OCI-LY7 (cell line): ENCODE results near the gene OTOF. TPM values are rescaled to one million over a fixed set of nuclear protein-coding genes. Genes with fewer than 3 reads are reported as not detected.

Source experiments
- BruUV-seq: library from RNA; stranded (reverse); fragments of 400-500 nt; replicated peaks from 2 replicates; lab custom pipeline; 2021; lab: Mats Ljungman, UMichigan
- CTCF ChIA-PET: fragments of 300-600 bp; sonication (Branson Sonifier 250); formaldehyde crosslinking; loops from one replicate; lab custom pipeline; 2022; ENCODE audit warnings: antibody characterized with exemption; ENCODE audit not compliant: unreplicated experiment; lab: Charles Lee
- POLR2A ChIA-PET: fragments of 300-600 bp; sonication (Branson Sonifier 250); formaldehyde crosslinking; loops from one replicate; lab custom pipeline; 2022; ENCODE audit warnings: antibody characterized with exemption; lab: Charles Lee
- DNase-seq: peaks from one replicate; pipeline ENCODE4 v3.0.0-alpha.2; 2015; ENCODE audit warnings: low spot score
- H2AFZ ChIP-seq: fragments of 200-600 bp; sonication (generic), shearing (Covaris generic); 2 replicates; pipeline ENCODE4 v1.6.1; 2014; ENCODE audit warnings: mild to moderate bottlenecking, antibody characterized with exemption, low read length, moderate library complexity
- H3K27ac ChIP-seq: fragments of 200-600 bp; sonication (generic); 2 replicates; pipeline ENCODE4 v1.5.1; 2014; ENCODE audit warnings: mixed run types, low read depth, mild to moderate bottlenecking, moderate library complexity, low read length, inconsistent platforms; ENCODE audit not compliant: poor library complexity, severe bottlenecking
- H3K36me3 ChIP-seq: fragments of 200-600 bp; sonication (generic); 2 replicates; pipeline ENCODE4 v1.6.1; 2014; ENCODE audit warnings: mild to moderate bottlenecking, antibody characterized with exemption, low read length, moderate library complexity, mixed read lengths; ENCODE audit not compliant: insufficient read depth
- H3K4me1 ChIP-seq: fragments of 200-600 bp; sonication (generic); 2 replicates; pipeline ENCODE4 v1.5.1; 2014; ENCODE audit warnings: mild to moderate bottlenecking, low read length; ENCODE audit not compliant: insufficient read depth, poor library complexity, severe bottlenecking
- H3K4me2 ChIP-seq: fragments of 200-600 bp; sonication (generic); 2 replicates; pipeline ENCODE4 v1.6.1; 2014; ENCODE audit warnings: mild to moderate bottlenecking, low read length
- H3K4me3 ChIP-seq: fragments of 200-600 bp; sonication (generic); 2 replicates; pipeline ENCODE4 v1.5.1; 2014; ENCODE audit warnings: mild to moderate bottlenecking, low read depth, low read length; ENCODE audit not compliant: poor library complexity, severe bottlenecking
- H3K79me2 ChIP-seq: fragments of 200-600 bp; sonication (generic); 2 replicates; pipeline ENCODE4 v1.6.1; 2016; ENCODE audit warnings: low read depth, mild to moderate bottlenecking, low read length, moderate library complexity, mixed read lengths; ENCODE audit not compliant: insufficient read depth
- H3K9me2 ChIP-seq: fragments of 200-600 bp; sonication (generic); 2 replicates; pipeline ENCODE4 v1.6.1; 2016; ENCODE audit warnings: mild to moderate bottlenecking, low read length, mixed read lengths; ENCODE audit not compliant: insufficient read depth
- H3K9me3 ChIP-seq: fragments of 200-600 bp; sonication (generic); 2 replicates; pipeline ENCODE4 v1.6.1; 2014; ENCODE audit warnings: mild to moderate bottlenecking, mixed run types, low read length, mixed read lengths
- H4K20me1 ChIP-seq: fragments of 200-600 bp; sonication (generic); 2 replicates; pipeline ENCODE4 v1.6.1; 2014; ENCODE audit warnings: mild to moderate bottlenecking, antibody characterized with exemption, low read length, moderate library complexity, mixed read lengths; ENCODE audit not compliant: insufficient read depth
- EZH2phosphoT487 ChIP-seq: fragments of 200-600 bp; sonication (generic); IDR thresholded peaks from 2 replicates; pipeline ENCODE4 v1.6.1; 2018; ENCODE audit warnings: low read depth, borderline replicate concordance, mild to moderate bottlenecking, mixed run types, antibody characterized with exemption, low read length, moderate library complexity, mixed read lengths
- intact Hi-C: fragments of 100-400 bp; cut with micrococcal nuclease; formaldehyde crosslinking; loops from one replicate; pipeline ENCODE4 v1.10.0; 2022; ENCODE audit not compliant: unreplicated experiment
- total RNA-seq, 2 experiments: library from RNA; depleted of rRNA in 1 of 2; stranded (reverse); fragments of >200 nt in 1 of 2; shearing (Covaris generic) in 1 of 2; gene quantifications; 2 replicates each; pipeline ENCODE4 v1.2.3, GENCODE V29; 2014 to 2022
- TF ChIP-seq, protein P1 (sequence below): fragments of 200-600 bp; sonication (generic); conservative IDR thresholded peaks from 2 replicates; pipeline ENCODE4 v1.5.1; 2014; ENCODE audit warnings: mild to moderate bottlenecking, antibody characterized with exemption, low read length, moderate library complexity, mixed read lengths

OTOF gene
- total RNA-seq, 2 experiments from 2014 or later: not detected

- intact Hi-C loops: loop anchor here (10.0 kb wide), 1 partner anchor 141 kb away; no protein-coding TSS in a partner anchor
- H3K36me3 ChIP-seq: no peaks in the 10 kb centered on the region
- H3K4me2 ChIP-seq: no peak overlapping the region
Measured at GRCh38 chr2:26465266-26465925, 12.5 kb downstream of the OTOF start.

GRCh38 chr2:26464390-26465265 lies 13.3 kb downstream of the OTOF start:
- no peak for DNase-seq

More at GRCh38 chr2:26465266-26465925, 12.5 kb downstream of the OTOF start:
- Histone ChIP-seq H3K4me1 (no peaks in the 10 kb centered on the region), H3K79me2 (no peaks in the 10 kb centered on the region), H3K4me3 (no peak overlapping the region), H3K9me2 (no peaks in the 10 kb centered on the region), H3K27ac (no peak overlapping the region), H4K20me1 (no peaks in the 10 kb centered on the region), H2AFZ (no peak overlapping the region), H3K9me3 (peaks cover 6% of the 10 kb centered on the region; the same call in 1 of the 2 replicates)
- DNase-seq: no peak
- no TSS peak for BruUV-seq
- POLR2A ChIA-PET: no interaction called here
- CTCF ChIA-PET: no interaction called here
- TF ChIP-seq, protein P1, sequence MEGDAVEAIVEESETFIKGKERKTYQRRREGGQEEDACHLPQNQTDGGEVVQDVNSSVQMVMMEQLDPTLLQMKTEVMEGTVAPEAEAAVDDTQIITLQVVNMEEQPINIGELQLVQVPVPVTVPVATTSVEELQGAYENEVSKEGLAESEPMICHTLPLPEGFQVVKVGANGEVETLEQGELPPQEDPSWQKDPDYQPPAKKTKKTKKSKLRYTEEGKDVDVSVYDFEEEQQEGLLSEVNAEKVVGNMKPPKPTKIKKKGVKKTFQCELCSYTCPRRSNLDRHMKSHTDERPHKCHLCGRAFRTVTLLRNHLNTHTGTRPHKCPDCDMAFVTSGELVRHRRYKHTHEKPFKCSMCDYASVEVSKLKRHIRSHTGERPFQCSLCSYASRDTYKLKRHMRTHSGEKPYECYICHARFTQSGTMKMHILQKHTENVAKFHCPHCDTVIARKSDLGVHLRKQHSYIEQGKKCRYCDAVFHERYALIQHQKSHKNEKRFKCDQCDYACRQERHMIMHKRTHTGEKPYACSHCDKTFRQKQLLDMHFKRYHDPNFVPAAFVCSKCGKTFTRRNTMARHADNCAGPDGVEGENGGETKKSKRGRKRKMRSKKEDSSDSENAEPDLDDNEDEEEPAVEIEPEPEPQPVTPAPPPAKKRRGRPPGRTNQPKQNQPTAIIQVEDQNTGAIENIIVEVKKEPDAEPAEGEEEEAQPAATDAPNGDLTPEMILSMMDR: no peak
- no peak for TF ChIP-seq EZH2phosphoT487

More at GRCh38 chr2:26464390-26465265, 13.3 kb downstream of the OTOF start:
- Histone ChIP-seq H3K9me3 (peaks cover 6% of the 10 kb centered on the region; the same call in 1 of the 2 replicates), H3K79me2 (no peaks in the 10 kb centered on the region), H2AFZ (no peak overlapping the region), H3K4me2 (no peak overlapping the region), H3K4me3 (no peak overlapping the region), H3K9me2 (no peaks in the 10 kb centered on the region), H3K27ac (no peak overlapping the region), H3K36me3 (no peaks in the 10 kb centered on the region), H4K20me1 (no peaks in the 10 kb centered on the region), H3K4me1 (no peaks in the 10 kb centered on the region)
- CTCF ChIA-PET: no interaction called here
- BruUV-seq: no TSS peak
- no peak for TF ChIP-seq EZH2phosphoT487
- TF ChIP-seq, protein P1: no peak
- POLR2A ChIA-PET: no interaction called here
- intact Hi-C loops: loop anchor here (10.0 kb wide), 1 partner anchor 140 kb away; no protein-coding TSS in a partner anchor
